ENCODE measurements around the gene NMT1. TPM values are rescaled to one million over a fixed set of nuclear protein-coding genes. Genes with fewer than 3 reads are reported as not detected.

NMT1 gene
- total and polyA plus RNA-seq, 2 of the 13 experiments (the other 11 are each of a cell fraction or from before 2014, with no cell fraction given): 75.7 to 142 TPM

DNA sequence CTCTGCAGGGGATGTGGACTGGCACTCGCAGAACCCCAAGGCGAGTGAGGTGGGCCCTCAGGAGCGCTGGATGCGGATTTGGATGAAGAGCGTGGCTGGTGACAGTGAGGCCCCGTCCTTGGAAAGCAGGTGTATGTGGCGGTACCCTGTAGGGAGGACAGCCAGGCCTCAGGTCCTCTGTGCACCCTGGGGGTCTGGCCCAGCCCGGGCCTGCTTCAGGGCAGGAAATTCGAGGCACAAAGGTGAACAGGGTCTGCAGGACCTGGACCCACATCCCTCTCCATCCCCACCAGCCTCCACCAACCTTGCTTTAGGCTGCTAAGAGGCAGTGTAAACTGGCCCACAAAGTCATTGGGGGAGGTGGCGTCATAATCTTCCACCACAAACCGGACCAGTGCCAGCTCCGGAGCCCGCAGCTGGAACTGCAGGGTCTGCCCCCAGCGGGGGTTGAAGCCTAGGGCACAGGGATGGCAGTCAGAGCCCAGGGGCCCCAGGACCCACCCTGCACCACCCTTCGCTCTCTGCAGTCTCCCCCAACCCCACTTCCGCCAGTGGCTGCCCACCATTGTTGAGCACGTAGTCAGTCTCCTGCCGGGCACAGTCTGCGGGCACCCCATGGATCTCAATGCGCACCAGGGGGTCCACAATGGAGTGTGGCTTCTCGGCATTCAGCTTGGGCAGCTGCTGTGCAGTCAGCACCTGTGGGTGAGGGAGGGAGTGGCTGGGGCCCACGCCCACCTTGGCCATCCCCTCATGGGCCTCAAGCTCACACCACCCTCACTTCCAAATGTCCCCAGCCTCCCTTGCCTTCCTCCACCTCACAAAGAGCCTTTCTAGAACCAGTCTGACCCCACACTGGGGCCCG is 51.7 kb downstream of the NMT1 start (continued):
- no peak for TF ChIP-seq ZMAT5 (CRISPR knock-in tag; IDR thresholded peaks at IDR 0.05; ENCODE audit: borderline replicate concordance, low read depth)
- no peak for TF ChIP-seq POLR2AphosphoS5 (IDR thresholded peaks at IDR 0.05; ENCODE audit: low read depth, low read length)
- TF ChIP-seq ZMYM3 (CRISPR knock-in tag; IDR thresholded peaks at IDR 0.05): 0 out of 2 replicates have a peak, but pooled peaks have one; percentile 11
- TF ChIP-seq, protein P1, sequence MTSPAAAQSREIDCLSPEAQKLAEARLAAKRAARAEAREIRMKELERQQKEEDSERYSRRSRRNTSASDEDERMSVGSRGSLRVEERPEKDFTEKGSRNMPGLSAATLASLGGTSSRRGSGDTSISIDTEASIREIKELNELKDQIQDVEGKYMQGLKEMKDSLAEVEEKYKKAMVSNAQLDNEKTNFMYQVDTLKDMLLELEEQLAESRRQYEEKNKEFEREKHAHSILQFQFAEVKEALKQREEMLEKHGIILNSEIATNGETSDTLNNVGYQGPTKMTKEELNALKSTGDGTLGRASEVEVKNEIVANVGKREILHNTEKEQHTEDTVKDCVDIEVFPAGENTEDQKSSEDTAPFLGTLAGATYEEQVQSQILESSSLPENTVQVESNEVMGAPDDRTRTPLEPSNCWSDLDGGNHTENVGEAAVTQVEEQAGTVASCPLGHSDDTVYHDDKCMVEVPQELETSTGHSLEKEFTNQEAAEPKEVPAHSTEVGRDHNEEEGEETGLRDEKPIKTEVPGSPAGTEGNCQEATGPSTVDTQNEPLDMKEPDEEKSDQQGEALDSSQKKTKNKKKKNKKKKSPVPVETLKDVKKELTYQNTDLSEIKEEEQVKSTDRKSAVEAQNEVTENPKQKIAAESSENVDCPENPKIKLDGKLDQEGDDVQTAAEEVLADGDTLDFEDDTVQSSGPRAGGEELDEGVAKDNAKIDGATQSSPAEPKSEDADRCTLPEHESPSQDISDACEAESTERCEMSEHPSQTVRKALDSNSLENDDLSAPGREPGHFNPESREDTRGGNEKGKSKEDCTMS (CRISPR knock-in tag; conservative IDR thresholded peaks at IDR 0.05): no peak
- TF ChIP-seq DDIT3 (CRISPR knock-in tag; IDR thresholded peaks at IDR 0.05): no peak
- TF ChIP-seq ZNF556 (CRISPR knock-in tag; IDR thresholded peaks at IDR 0.05; ENCODE audit: borderline replicate concordance): no peak
- no peak for TF ChIP-seq CREM (IDR thresholded peaks at IDR 0.05)
- no peak for TF ChIP-seq CREM (CRISPR knock-in tag; IDR thresholded peaks at IDR 0.05)
- TF ChIP-seq, protein P2, sequence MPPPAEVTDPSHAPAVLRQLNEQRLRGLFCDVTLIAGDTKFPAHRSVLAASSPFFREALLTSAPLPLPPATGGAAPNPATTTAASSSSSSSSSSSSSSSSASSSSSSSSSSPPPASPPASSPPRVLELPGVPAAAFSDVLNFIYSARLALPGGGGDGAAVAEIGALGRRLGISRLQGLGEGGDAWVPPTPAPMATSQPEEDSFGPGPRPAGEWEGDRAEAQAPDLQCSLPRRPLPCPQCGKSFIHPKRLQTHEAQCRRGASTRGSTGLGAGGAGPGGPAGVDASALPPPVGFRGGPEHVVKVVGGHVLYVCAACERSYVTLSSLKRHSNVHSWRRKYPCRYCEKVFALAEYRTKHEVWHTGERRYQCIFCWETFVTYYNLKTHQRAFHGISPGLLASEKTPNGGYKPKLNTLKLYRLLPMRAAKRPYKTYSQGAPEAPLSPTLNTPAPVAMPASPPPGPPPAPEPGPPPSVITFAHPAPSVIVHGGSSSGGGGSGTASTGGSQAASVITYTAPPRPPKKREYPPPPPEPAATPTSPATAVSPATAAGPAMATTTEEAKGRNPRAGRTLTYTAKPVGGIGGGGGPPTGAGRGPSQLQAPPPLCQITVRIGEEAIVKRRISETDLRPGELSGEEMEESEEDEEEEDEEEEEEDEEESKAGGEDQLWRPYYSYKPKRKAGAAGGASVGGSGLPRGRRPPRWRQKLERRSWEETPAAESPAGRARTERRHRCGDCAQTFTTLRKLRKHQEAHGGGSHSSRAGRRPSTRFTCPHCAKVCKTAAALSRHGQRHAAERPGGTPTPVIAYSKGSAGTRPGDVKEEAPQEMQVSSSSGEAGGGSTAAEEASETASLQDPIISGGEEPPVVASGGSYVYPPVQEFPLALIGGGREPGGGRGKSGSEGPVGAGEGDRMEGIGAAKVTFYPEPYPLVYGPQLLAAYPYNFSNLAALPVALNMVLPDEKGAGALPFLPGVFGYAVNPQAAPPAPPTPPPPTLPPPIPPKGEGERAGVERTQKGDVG (CRISPR knock-in tag; IDR thresholded peaks at IDR 0.05; ENCODE audit: borderline replicate concordance): no peak
- no peak for TF ChIP-seq ZNF33A (CRISPR knock-in tag; IDR thresholded peaks at IDR 0.05; ENCODE audit: borderline replicate concordance)
- TF ChIP-seq, protein P3, sequence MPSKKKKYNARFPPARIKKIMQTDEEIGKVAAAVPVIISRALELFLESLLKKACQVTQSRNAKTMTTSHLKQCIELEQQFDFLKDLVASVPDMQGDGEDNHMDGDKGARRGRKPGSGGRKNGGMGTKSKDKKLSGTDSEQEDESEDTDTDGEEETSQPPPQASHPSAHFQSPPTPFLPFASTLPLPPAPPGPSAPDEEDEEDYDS (CRISPR knock-in tag; IDR thresholded peaks at IDR 0.05): 0 out of 2 replicates have a peak, but pooled peaks have one; percentile 20
- no peak for TF ChIP-seq KAT2B (IDR thresholded peaks at IDR 0.05; ENCODE audit: borderline replicate concordance, low read depth, low read length)
- TF ChIP-seq ESRRA (CRISPR knock-in tag; IDR thresholded peaks at IDR 0.05; ENCODE audit: low read depth): no peak
- no peak for TF ChIP-seq ZNF615 (CRISPR knock-in tag; IDR thresholded peaks at IDR 0.05; ENCODE audit: borderline replicate concordance)
- no peak for TF ChIP-seq CAMTA2 (CRISPR knock-in tag; IDR thresholded peaks at IDR 0.05; ENCODE audit: borderline replicate concordance)
- TF ChIP-seq, protein P4, sequence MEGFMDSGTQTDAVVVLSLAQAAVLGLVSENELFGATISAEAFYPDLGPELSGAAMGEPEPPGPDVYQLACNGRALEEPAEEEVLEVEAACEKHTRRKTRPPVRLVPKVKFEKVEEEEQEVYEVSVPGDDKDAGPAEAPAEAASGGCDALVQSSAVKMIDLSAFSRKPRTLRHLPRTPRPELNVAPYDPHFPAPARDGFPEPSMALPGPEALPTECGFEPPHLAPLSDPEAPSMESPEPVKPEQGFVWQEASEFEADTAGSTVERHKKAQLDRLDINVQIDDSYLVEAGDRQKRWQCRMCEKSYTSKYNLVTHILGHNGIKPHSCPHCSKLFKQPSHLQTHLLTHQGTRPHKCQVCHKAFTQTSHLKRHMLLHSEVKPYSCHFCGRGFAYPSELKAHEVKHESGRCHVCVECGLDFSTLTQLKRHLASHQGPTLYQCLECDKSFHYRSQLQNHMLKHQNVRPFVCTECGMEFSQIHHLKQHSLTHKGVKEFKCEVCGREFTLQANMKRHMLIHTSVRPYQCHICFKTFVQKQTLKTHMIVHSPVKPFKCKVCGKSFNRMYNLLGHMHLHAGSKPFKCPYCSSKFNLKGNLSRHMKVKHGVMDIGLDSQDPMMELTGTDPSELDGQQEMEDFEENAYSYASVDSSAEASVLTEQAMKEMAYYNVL (CRISPR knock-in tag; IDR thresholded peaks at IDR 0.05; ENCODE audit: borderline replicate concordance): no peak
- 0 out of 2 replicates have a peak, but pooled peaks have one; percentile 29 for TF ChIP-seq FOXC1 (CRISPR knock-in tag; IDR thresholded peaks at IDR 0.05; ENCODE audit: borderline replicate concordance)
- peak; percentile 23; the same call in 1 of the 2 replicates for TF ChIP-seq MAX (IDR thresholded peaks at IDR 0.05)
- no peak for TF ChIP-seq ZNF431 (CRISPR knock-in tag; IDR thresholded peaks at IDR 0.05; ENCODE audit: borderline replicate concordance, low read depth)

Measured in HepG2 (cell line).